ENCODE results near the gene DMP1. TPM values are rescaled to one million over a fixed set of nuclear protein-coding genes. Genes with fewer than 3 reads are reported as not detected.

DMP1 gene
- total RNA-seq, 1 experiment from 2014 or later: not detected

DNA sequence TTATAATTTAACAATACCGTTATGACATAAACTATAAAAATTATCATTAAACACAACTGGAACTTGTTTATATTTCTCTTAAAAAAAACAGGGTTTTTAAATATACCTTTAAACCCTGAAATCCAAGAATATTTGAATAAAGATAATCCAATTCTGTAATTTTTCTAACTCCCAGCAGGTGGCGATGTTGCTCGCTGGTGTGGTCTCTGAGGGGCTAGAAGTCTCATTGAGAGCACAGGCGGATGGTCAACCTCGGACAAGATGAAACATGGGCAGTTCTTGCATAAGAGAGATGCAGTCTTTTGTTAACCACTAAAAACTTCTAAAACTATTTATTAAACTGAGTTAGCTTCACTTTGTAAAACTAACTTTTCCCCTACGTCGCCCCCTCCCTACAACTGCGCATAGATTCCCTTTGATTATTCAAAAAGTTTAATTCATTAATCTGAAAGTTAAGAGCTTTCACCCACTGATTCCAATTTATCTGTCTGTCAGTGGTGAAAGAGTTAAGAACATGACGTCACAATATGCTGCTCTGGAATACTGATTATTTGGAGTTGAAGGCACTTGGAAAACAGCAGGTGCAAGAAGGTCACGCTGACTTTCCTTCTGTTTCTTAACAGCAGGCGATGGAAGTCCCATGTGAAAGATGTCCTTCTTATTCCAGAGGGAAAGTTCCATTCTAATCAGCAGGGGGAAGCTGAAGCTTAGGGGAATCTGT, 29.5 kb downstream of the DMP1 start:
- ChIA-PET POLR2A (no interaction called here), RAD21 (ENCODE audit: low non-redundant PET in 1 of 2, low total read pairs in 2 of 2, uncharacterized antibody in 2 of 2, unreplicated experiment in 2 of 2) (interaction anchor here in 1 of 2 experiments (1.7 kb wide), 1 partner anchor 169 kb away, joined by 5 read pairs; no protein-coding TSS in a partner anchor), CTCF (interaction anchor here (0.6 to 1.7 kb wide), 6 partner anchors 159 to 294 kb away, joined by 3 to 24 read pairs (median 4); no protein-coding TSS in a partner anchor)
- no peaks in the 10 kb centered on the region for H3K27me3 ChIP-seq (ENCODE audit: insufficient read depth, low read length)
- BruUV-seq (replicated peaks): no TSS peak
- ATAC-seq (peak; percentile 72), DNase-seq (ENCODE audit: low read depth, low spot score) (peak; percentile 48)
- no peak overlapping the region for H3K4me3 ChIP-seq (replicated peaks in 1 of 2; ENCODE audit: low read depth in 1 of 2, low read length in 2 of 2)
- peaks cover 0 to 3% of the 10 kb centered on the region in 2 experiments; a peak in 1 of 4 replicates for H3K9me3 ChIP-seq (ENCODE audit: control insufficient read depth in 1 of 2, insufficient read depth in 1 of 2, low read depth in 1 of 2, low read length in 2 of 2)
- peak overlapping the region; percentile 19 for H2AFZ ChIP-seq (ENCODE audit: low read depth, low read length, poor library complexity, severe bottlenecking)
- no peak overlapping the region for H3K4me2 ChIP-seq (ENCODE audit: low read length)
- H3K79me2 ChIP-seq (ENCODE audit: insufficient read depth, low read length): no peaks in the 10 kb centered on the region
- no peak overlapping the region for H3K9ac ChIP-seq (ENCODE audit: low read length)
- H3K4me1 ChIP-seq (ENCODE audit: control insufficient read depth in 1 of 2, insufficient read depth in 2 of 2, low read length in 2 of 2): no peaks in the 10 kb centered on the region
- no peaks in the 10 kb centered on the region for H3K36me3 ChIP-seq (ENCODE audit: control insufficient read depth in 1 of 2, insufficient read depth in 2 of 2, low read length in 2 of 2)
- H3K27ac ChIP-seq (ENCODE audit: low read depth, low read length): no peak overlapping the region
- no peak for TF ChIP-seq ZFX (IDR thresholded peaks at IDR 0.05)
- TF ChIP-seq, protein P1, sequence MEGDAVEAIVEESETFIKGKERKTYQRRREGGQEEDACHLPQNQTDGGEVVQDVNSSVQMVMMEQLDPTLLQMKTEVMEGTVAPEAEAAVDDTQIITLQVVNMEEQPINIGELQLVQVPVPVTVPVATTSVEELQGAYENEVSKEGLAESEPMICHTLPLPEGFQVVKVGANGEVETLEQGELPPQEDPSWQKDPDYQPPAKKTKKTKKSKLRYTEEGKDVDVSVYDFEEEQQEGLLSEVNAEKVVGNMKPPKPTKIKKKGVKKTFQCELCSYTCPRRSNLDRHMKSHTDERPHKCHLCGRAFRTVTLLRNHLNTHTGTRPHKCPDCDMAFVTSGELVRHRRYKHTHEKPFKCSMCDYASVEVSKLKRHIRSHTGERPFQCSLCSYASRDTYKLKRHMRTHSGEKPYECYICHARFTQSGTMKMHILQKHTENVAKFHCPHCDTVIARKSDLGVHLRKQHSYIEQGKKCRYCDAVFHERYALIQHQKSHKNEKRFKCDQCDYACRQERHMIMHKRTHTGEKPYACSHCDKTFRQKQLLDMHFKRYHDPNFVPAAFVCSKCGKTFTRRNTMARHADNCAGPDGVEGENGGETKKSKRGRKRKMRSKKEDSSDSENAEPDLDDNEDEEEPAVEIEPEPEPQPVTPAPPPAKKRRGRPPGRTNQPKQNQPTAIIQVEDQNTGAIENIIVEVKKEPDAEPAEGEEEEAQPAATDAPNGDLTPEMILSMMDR (IDR thresholded peaks at IDR 0.05 in 2 of 3, conservative IDR thresholded peaks at IDR 0.05 in 1 of 3; ENCODE audit: borderline replicate concordance in 1 of 3, insufficient read depth in 1 of 3, low read depth in 2 of 3, low read length in 2 of 3): peak; percentile 67 to 94 (median 84)
- peak; percentile 89 for TF ChIP-seq RAD21 (IDR thresholded peaks at IDR 0.05; ENCODE audit: low read depth)
- H4K20me1 ChIP-seq (ENCODE audit: insufficient read depth): no peaks in the 10 kb centered on the region
- intact Hi-C loops (cut with micrococcal nuclease): loop anchor here (1.0 to 10.0 kb wide), 3 partner anchors 159 to 533 kb away; no protein-coding TSS in a partner anchor
- H3K9me2 ChIP-seq (ENCODE audit: insufficient read depth): no peaks in the 10 kb centered on the region

DNA sequence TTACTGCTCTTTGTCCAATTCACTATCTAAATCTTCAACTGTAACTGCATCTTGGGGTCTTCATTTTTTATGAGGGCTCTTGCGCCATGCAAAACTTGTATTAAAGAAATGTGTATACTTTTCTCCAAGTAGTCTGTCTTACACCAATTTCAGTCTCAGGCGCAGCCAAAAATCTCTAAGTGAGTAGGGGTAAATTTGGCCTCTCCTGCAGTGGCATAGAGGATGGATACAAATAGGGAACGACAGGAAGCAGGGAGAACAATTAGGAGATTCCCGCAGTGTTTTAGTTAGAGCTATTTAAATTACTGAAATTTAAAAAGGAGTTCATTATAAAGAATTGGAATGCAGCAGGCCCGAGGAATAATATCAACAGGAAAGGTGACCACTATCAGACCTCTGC, 30.2 kb downstream of the DMP1 start:
- no TSS peak for BruUV-seq (replicated peaks)
- Histone ChIP-seq H2AFZ (ENCODE audit: low read depth, low read length, poor library complexity, severe bottlenecking) (no peak overlapping the region), H3K27me3 (ENCODE audit: insufficient read depth, low read length) (no peaks in the 10 kb centered on the region), H3K9me2 (ENCODE audit: insufficient read depth) (no peaks in the 10 kb centered on the region), H3K4me1 (ENCODE audit: control insufficient read depth in 1 of 2, insufficient read depth in 2 of 2, low read length in 2 of 2) (no peaks in the 10 kb centered on the region), H4K20me1 (ENCODE audit: insufficient read depth) (no peaks in the 10 kb centered on the region), H3K79me2 (ENCODE audit: insufficient read depth, low read length) (no peaks in the 10 kb centered on the region), H3K4me2 (ENCODE audit: low read length) (no peak overlapping the region), H3K36me3 (ENCODE audit: control insufficient read depth in 1 of 2, insufficient read depth in 2 of 2, low read length in 2 of 2) (no peaks in the 10 kb centered on the region), H3K9me3 (ENCODE audit: control insufficient read depth in 1 of 2, insufficient read depth in 1 of 2, low read depth in 1 of 2, low read length in 2 of 2) (peaks cover 0 to 3% of the 10 kb centered on the region in 2 experiments; a peak in 1 of 4 replicates), H3K27ac (ENCODE audit: low read depth, low read length) (no peak overlapping the region), H3K4me3 (replicated peaks in 1 of 2; ENCODE audit: low read depth in 1 of 2, low read length in 2 of 2) (no peak overlapping the region), H3K9ac (ENCODE audit: low read length) (no peak overlapping the region)
- DNase-seq (ENCODE audit: low read depth, low spot score): no peak
- intact Hi-C loops (cut with micrococcal nuclease): no loop called here
- RAD21 ChIA-PET (ENCODE audit: low non-redundant PET in 1 of 2, low total read pairs in 2 of 2, uncharacterized antibody in 2 of 2, unreplicated experiment in 2 of 2): interaction anchor here in 1 of 2 experiments (1.7 kb wide), 1 partner anchor 169 kb away, joined by 5 read pairs; no protein-coding TSS in a partner anchor
- POLR2A ChIA-PET: no interaction called here
- CTCF ChIA-PET: interaction anchor here (0.6 to 1.7 kb wide), 6 partner anchors 158 to 293 kb away, joined by 3 to 24 read pairs (median 4); no protein-coding TSS in a partner anchor
- TF ChIP-seq ZBTB33 (IDR thresholded peaks at IDR 0.05; ENCODE audit: extremely low read depth, insufficient replicate concordance, low read length): no peak
- no peak for TF ChIP-seq POLR2A (IDR thresholded peaks at IDR 0.05; ENCODE audit: borderline replicate concordance, extremely low read depth, insufficient read depth, insufficient read length)
- ATAC-seq: no peak
